H1 (cell line): ENCODE results near the gene FBXL16. TPM values are rescaled to one million over a fixed set of nuclear protein-coding genes. Genes with fewer than 3 reads are reported as not detected.

Experiments used
- CTCF ChIA-PET: fragments of 300-600 bp; sonication (Branson Sonifier 250); formaldehyde crosslinking; loops from one replicate; lab custom pipeline; 2021; ENCODE audit not compliant: partially characterized antibody; lab: Charles Lee
- POLR2A ChIA-PET: fragments of 300-600 bp; sonication (Branson Sonifier 250); formaldehyde crosslinking; loops from one replicate; lab custom pipeline; 2021; ENCODE audit warnings: inconsistent platforms; ENCODE audit not compliant: partially characterized antibody; lab: Charles Lee
- DNase-seq, 2 experiments: peaks; one replicate each; pipeline versions ENCODE4 v3.0.0 to v3.0.0-alpha.2; 2010 to 2022; ENCODE audit warnings: low spot score in 2 of 2, low read depth in 1 of 2, mixed read lengths in 1 of 2
- FAIRE-seq: peaks from 2 replicates; lab custom pipeline; 2011; peaks lifted over from hg19 to GRCh38; lab: Jason Lieb, UNC
- H2AFZ ChIP-seq: 2 replicates; pipeline ENCODE4 v1.8.1; 2012; ENCODE audit warnings: low read length, inconsistent platforms
- H2AK5ac ChIP-seq: 2 replicates; pipeline ENCODE4 v1.6.1; 2013; ENCODE audit warnings: low read depth, low read length
- H2BK120ac ChIP-seq: replicated peaks from 2 replicates; pipeline ENCODE3; 2013; ENCODE audit warnings: low read depth, low read length, inconsistent platforms
- H2BK12ac ChIP-seq: 2 replicates; pipeline ENCODE4 v1.6.1; 2013; ENCODE audit warnings: low read depth, low read length
- H2BK15ac ChIP-seq: 2 replicates; pipeline ENCODE4 v1.6.1; 2013; ENCODE audit warnings: low read length
- H2BK20ac ChIP-seq: 2 replicates; pipeline ENCODE4 v1.6.1; 2013; ENCODE audit warnings: low read length
- H2BK5ac ChIP-seq: 2 replicates; pipeline ENCODE4 v1.6.1; 2013; ENCODE audit warnings: low read depth, low read length
- H3K14ac ChIP-seq: 2 replicates; pipeline ENCODE4 v1.6.1; 2013; ENCODE audit warnings: inconsistent platforms; ENCODE audit not compliant: insufficient read length
- H3K18ac ChIP-seq: 2 replicates; pipeline ENCODE4 v1.6.1; 2013; ENCODE audit warnings: low read length; ENCODE audit errors: extremely low read depth
- H3K23ac ChIP-seq: 2 replicates; pipeline ENCODE4 v1.6.1; 2013; ENCODE audit warnings: inconsistent platforms; ENCODE audit not compliant: insufficient read length
- H3K23me2 ChIP-seq: 2 replicates; pipeline ENCODE4 v1.6.1; 2013; ENCODE audit warnings: low read depth, low read length
- H3K27ac ChIP-seq: 2 replicates; pipeline ENCODE4 v1.6.1; 2011; ENCODE audit warnings: low read depth, low read length, inconsistent platforms
- H3K27me3 ChIP-seq, 4 experiments: replicated peaks in 1 of 4; 1 replicate in 1 of 4; 2 replicates in 3 of 4; pipeline versions ENCODE4 v1.6.1 to v1.8.1; 2011 to 2013; ENCODE audit warnings: low read length in 3 of 4, mild to moderate bottlenecking in 3 of 4, inconsistent platforms in 2 of 4, mixed read lengths in 2 of 4, moderate library complexity in 1 of 4; ENCODE audit not compliant: control insufficient read depth in 3 of 4, insufficient read depth in 3 of 4; ENCODE audit errors: extremely low read depth in 1 of 4
- H3K36me3 ChIP-seq, 4 experiments: 2 replicates each; pipeline versions ENCODE4 v1.6.1 to v1.8.1; 2011 to 2013; ENCODE audit warnings: mild to moderate bottlenecking in 4 of 4, low read length in 3 of 4, moderate library complexity in 2 of 4, control low read depth in 1 of 4, inconsistent platforms in 1 of 4; ENCODE audit not compliant: insufficient read depth in 4 of 4, control insufficient read depth in 2 of 4
- H3K4ac ChIP-seq: replicated peaks from 2 replicates; pipeline ENCODE3; 2013; ENCODE audit warnings: low read length, low read depth, mixed read lengths, inconsistent platforms; ENCODE audit not compliant: insufficient read length
- H3K4me1 ChIP-seq, 4 experiments: replicated peaks in 1 of 4; 1 replicate in 1 of 4; 2 replicates in 3 of 4; pipeline versions ENCODE4 v1.6.1 to v1.8.1; 2011 to 2013; ENCODE audit warnings: low read length in 3 of 4, inconsistent platforms in 2 of 4, mixed read lengths in 1 of 4; ENCODE audit not compliant: insufficient read depth in 4 of 4, control insufficient read depth in 3 of 4
- H3K4me2 ChIP-seq, 2 experiments: 2 replicates each; pipeline versions ENCODE4 v1.6.1 to v1.8.1; 2011 to 2013; ENCODE audit warnings: low read depth in 2 of 2, low read length in 2 of 2, control low read depth in 1 of 2, inconsistent platforms in 1 of 2, mild to moderate bottlenecking in 1 of 2; ENCODE audit not compliant: insufficient read depth in 1 of 2
- H3K4me3 ChIP-seq, 4 experiments: fragments of 200-600, 300-600 bp in 1 of 4; sonication (generic), shearing (Covaris generic), sonication (Bioruptor Twin) in 1 of 4; 2 replicates each; pipeline versions ENCODE4 v1.5.1 to v1.8.1; 2011 to 2016; ENCODE audit warnings: low read length in 4 of 4, low read depth in 3 of 4, control low read depth in 2 of 4, inconsistent platforms in 2 of 4, mild to moderate bottlenecking in 2 of 4, mixed read lengths in 1 of 4, moderate library complexity in 1 of 4; ENCODE audit not compliant: insufficient read depth in 2 of 4; ENCODE audit errors: extremely low read depth in 1 of 4
- H3K56ac ChIP-seq: replicated peaks from 2 replicates; pipeline ENCODE3; 2013; ENCODE audit warnings: low read depth, mild to moderate bottlenecking, mixed read lengths, low read length, inconsistent platforms; ENCODE audit not compliant: insufficient read length
- H3K79me1 ChIP-seq: 2 replicates; pipeline ENCODE4 v1.6.1; 2013; ENCODE audit warnings: low read depth, low read length, control low read depth
- H3K79me2 ChIP-seq, 2 experiments: 2 replicates each; pipeline versions ENCODE4 v1.6.1 to v1.8.1; 2012 to 2013; ENCODE audit warnings: low read length in 2 of 2, mild to moderate bottlenecking in 2 of 2, inconsistent platforms in 1 of 2; ENCODE audit not compliant: insufficient read depth in 2 of 2, control insufficient read depth in 1 of 2
- H3K9ac ChIP-seq, 4 experiments: replicated peaks in 1 of 4; 1 replicate in 1 of 4; 2 replicates in 3 of 4; pipeline versions ENCODE4 v1.6.1 to v1.8.1; 2011 to 2013; ENCODE audit warnings: low read depth in 3 of 4, low read length in 3 of 4, control low read depth in 2 of 4, mild to moderate bottlenecking in 2 of 4, moderate library complexity in 2 of 4, inconsistent platforms in 1 of 4; ENCODE audit errors: extremely low read depth in 1 of 4
- H3K9me3 ChIP-seq, 2 experiments: 2 replicates each; pipeline versions ENCODE4 v1.6.1 to v1.8.1; 2012 to 2013; ENCODE audit warnings: mild to moderate bottlenecking in 2 of 2, moderate library complexity in 2 of 2, control low read depth in 1 of 2, inconsistent platforms in 1 of 2, low read depth in 1 of 2, low read length in 1 of 2, mixed read lengths in 1 of 2; ENCODE audit not compliant: insufficient read depth in 2 of 2
- H4K20me1 ChIP-seq, 2 experiments: replicated peaks in 1 of 2; 2 replicates each; pipeline versions ENCODE3 to v1.8.1; 2011 to 2013; ENCODE audit warnings: inconsistent platforms in 2 of 2, low read length in 2 of 2, mild to moderate bottlenecking in 1 of 2; ENCODE audit not compliant: insufficient read depth in 2 of 2, control insufficient read depth in 1 of 2
- H4K5ac ChIP-seq: 2 replicates; pipeline ENCODE4 v1.6.1; 2013; ENCODE audit warnings: low read length, low read depth, mixed read lengths, inconsistent platforms; ENCODE audit not compliant: insufficient read length
- H4K8ac ChIP-seq: 2 replicates; pipeline ENCODE4 v1.8.0; 2013; ENCODE audit warnings: mild to moderate bottlenecking, moderate library complexity, low read length, inconsistent platforms; ENCODE audit not compliant: insufficient read depth; ENCODE audit errors: extremely low read depth
- H4K91ac ChIP-seq: replicated peaks from 2 replicates; pipeline ENCODE3; 2013; ENCODE audit warnings: low read length, mixed read lengths, inconsistent platforms; ENCODE audit not compliant: insufficient read length
- GABPA ChIP-seq: IDR thresholded peaks from 2 replicates; pipeline ENCODE4 v1.6.1; 2011; ENCODE audit warnings: mild to moderate bottlenecking, low read length, moderate library complexity, borderline replicate concordance; ENCODE audit not compliant: insufficient read depth
- JUN ChIP-seq: IDR thresholded peaks from 2 replicates; pipeline ENCODE4 v1.6.1; 2011; ENCODE audit warnings: low read depth, mild to moderate bottlenecking, improper control_type of control experiment, low read length
- SAP30 ChIP-seq: fragments of 300-600 bp; sonication (generic); IDR thresholded peaks from 2 replicates; pipeline ENCODE4 v1.7.1; 2012; ENCODE audit warnings: low read length, moderate library complexity, mild to moderate bottlenecking, inconsistent platforms; ENCODE audit not compliant: insufficient read depth, insufficient replicate concordance
- TAF7 ChIP-seq: optimal IDR thresholded peaks from 2 replicates; pipeline ENCODE3; 2011; ENCODE audit warnings: low read depth, mild to moderate bottlenecking, inconsistent platforms, low read length, moderate library complexity, borderline replicate concordance
- TCF12 ChIP-seq: IDR thresholded peaks from 2 replicates; pipeline ENCODE4 v1.6.1; 2011; ENCODE audit warnings: low read depth, mild to moderate bottlenecking, low read length
- WGBS, 2 experiments: shearing (Covaris generic) in 1 of 2; methylation state at CpG; one replicate each; pipeline versions ENCODE4 v1.1.6 to v1.1.7; 2013 to 2015; ENCODE audit warnings: low lambda C conversion rate in 2 of 2, mixed read lengths in 2 of 2, inconsistent platforms in 1 of 2, low coverage in 1 of 2, missing lambda C conversion rate in 1 of 2; ENCODE audit not compliant: insufficient replicate concordance in 2 of 2, insufficient coverage in 1 of 2, insufficient read length in 1 of 2; ENCODE audit errors: extremely low coverage in 1 of 2, missing lambda C conversion rate in 1 of 2; 5-methylcytosine and 5-hydroxymethylcytosine counted together
- polyA plus RNA-seq, 7 experiments: library from polyadenylated mRNA; depleted of rRNA in 3 of 7; stranded (reverse) in 5 of 7; unstranded in 2 of 7; fragments of >200 nt in 5 of 7; fragments of 200-250 nt in 2 of 7; gene quantifications; 1 replicate in 5 of 7; 2 replicates in 1 of 7; 4 replicates in 1 of 7; pipeline versions ENCODE4 v1.2.1 to v1.2.3, GENCODE V29; 2011 to 2013; ENCODE audit warnings: missing spikeins in 2 of 7, mixed read lengths in 2 of 7
- total RNA-seq: library from RNA; stranded (reverse); fragmentation: NEBNext Ultra II Directional; extraction: Animal tissue kit (Norgen Biotek cat#: 25700); gene quantifications from 2 replicates; pipeline ENCODE4 v1.2.1, GENCODE V29; 2021
- TF ChIP-seq, protein P1 (sequence below): IDR thresholded peaks from 2 replicates; pipeline ENCODE4 v1.6.1; 2012; ENCODE audit warnings: inconsistent platforms
- TF ChIP-seq, protein P2 (sequence below): IDR thresholded peaks from 2 replicates; pipeline ENCODE4 v1.6.1; 2012; ENCODE audit warnings: low read length, inconsistent platforms

The FBXL16 gene
- total and polyA plus RNA-seq, 2 of the 8 experiments (the other 6 are each of a cell fraction or from before 2014, with no cell fraction given) = 12.5 to 12.8 TPM

DNA sequence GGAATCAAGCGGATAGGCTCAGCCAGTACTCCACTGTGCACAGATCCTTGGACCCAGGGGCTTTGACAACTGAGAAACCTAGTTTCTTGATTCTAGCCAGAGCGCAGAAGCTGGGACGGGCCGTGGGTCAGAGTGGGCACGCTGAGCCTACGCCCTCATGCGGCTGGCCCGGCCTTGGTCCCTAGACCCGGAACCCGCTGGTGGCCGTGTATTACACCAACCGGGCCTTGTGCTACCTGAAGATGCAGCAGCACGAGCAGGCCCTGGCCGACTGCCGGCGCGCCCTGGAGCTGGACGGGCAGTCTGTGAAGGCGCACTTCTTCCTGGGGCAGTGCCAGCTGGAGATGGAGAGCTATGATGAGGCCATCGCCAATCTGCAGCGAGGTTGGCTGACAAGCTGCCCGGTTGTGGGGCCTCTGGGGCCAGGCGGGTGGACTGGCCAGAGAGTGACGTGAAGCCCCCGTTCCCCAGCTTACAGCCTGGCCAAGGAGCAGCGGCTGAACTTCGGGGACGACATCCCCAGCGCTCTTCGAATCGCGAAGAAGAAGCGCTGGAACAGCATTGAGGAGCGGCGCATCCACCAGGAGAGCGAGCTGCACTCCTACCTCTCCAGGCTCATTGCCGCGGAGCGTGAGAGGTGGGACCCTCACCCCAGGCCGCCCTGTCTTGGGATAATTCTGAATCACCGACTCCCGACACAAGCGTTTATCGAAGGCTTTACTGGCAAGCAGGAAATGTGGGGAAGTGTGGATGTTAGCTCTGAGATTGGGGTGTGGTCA is 24.4 kb downstream of the FBXL16 start:
- no peak overlapping the region for H2BK12ac ChIP-seq
- no peak overlapping the region for H3K56ac ChIP-seq
- DNase-seq (peak in 1 of 2 experiments; percentile 64), FAIRE-seq (no peak)
- no peak overlapping the region for H2BK20ac ChIP-seq
- peak overlapping the region; percentile 74 for H3K4me2 ChIP-seq
- no peak overlapping the region for H4K5ac ChIP-seq
- peak overlapping the region; percentile 82 for H4K8ac ChIP-seq
- no peak overlapping the region for H3K14ac ChIP-seq
- H2BK120ac ChIP-seq = no peak overlapping the region
- H3K18ac ChIP-seq = no peak overlapping the region; the same call in 1 of the 2 replicates
- H3K27me3 ChIP-seq = peaks cover 0 to under 1% (median 0%) of the 10 kb centered on the region in 4 experiments; a peak in 2 of 7 replicates
- no peak overlapping the region for H2BK5ac ChIP-seq
- H2BK15ac ChIP-seq = no peak overlapping the region
- ChIA-PET POLR2A (interaction anchor here (0.6 to 13.3 kb wide), 22 partner anchors 9 to 298 kb away, joined by 3 to 214 read pairs (median 4); partner anchors contain the start of genes ANTKMT, CCDC78, GNG13 and HAGHL), CTCF (interaction anchor here (0.7 to 1.9 kb wide), 15 partner anchors 9 to 104 kb away, joined by 3 to 8 read pairs (median 4); partner anchors contain the start of genes MCRIP2 and WDR24)
- no peaks in the 10 kb centered on the region for H3K9me3 ChIP-seq
- peaks cover 4 to 21% (median 13%) of the 10 kb centered on the region in 4 experiments; a peak in 7 of 8 replicates for H3K36me3 ChIP-seq
- H4K91ac ChIP-seq = no peak overlapping the region
- peaks cover 0 to 30% (median 24%) of the 10 kb centered on the region in 4 experiments; a peak in 6 of 7 replicates for H3K4me1 ChIP-seq
- peaks cover 6% of the 10 kb centered on the region; the same call in 1 of the 2 replicates for H3K79me1 ChIP-seq
- H3K79me2 ChIP-seq = peaks cover 0 to 12% of the 10 kb centered on the region in 2 experiments; a peak in 1 of 4 replicates
- no peak overlapping the region for H3K4ac ChIP-seq
- H4K20me1 ChIP-seq = peaks cover 4 to 29% of the 10 kb centered on the region in 2 experiments
- WGBS, 2 experiments = 60% methylated on average over 41 of the region's 44 CpGs; no CpG with 5 or more reads in 1 of the 2 experiments
- peak overlapping the region in 3 of 4 experiments; percentile 13 to 72 (median 62); a peak in 3 of 7 replicates for H3K9ac ChIP-seq
- no peak overlapping the region for H3K23ac ChIP-seq
- TF ChIP-seq, protein P1, sequence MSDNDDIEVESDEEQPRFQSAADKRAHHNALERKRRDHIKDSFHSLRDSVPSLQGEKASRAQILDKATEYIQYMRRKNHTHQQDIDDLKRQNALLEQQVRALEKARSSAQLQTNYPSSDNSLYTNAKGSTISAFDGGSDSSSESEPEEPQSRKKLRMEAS = no peak
- peak; percentile 15 for TF ChIP-seq TAF7
- no peak for TF ChIP-seq JUN
- peak; percentile 31 for TF ChIP-seq SAP30
- TF ChIP-seq, protein P2, sequence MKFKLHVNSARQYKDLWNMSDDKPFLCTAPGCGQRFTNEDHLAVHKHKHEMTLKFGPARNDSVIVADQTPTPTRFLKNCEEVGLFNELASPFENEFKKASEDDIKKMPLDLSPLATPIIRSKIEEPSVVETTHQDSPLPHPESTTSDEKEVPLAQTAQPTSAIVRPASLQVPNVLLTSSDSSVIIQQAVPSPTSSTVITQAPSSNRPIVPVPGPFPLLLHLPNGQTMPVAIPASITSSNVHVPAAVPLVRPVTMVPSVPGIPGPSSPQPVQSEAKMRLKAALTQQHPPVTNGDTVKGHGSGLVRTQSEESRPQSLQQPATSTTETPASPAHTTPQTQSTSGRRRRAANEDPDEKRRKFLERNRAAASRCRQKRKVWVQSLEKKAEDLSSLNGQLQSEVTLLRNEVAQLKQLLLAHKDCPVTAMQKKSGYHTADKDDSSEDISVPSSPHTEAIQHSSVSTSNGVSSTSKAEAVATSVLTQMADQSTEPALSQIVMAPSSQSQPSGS = no peak
- TF ChIP-seq GABPA = peak; percentile 46; the same call in 1 of the 2 replicates
- no peak for TF ChIP-seq TCF12
- no peak overlapping the region for H2AFZ ChIP-seq
- peaks cover 13% of the 10 kb centered on the region; the same call in 1 of the 2 replicates for H3K23me2 ChIP-seq
- H3K27ac ChIP-seq = no peak overlapping the region
- peak overlapping the region; percentile 72 to 89 (median 80) for H3K4me3 ChIP-seq
- no peak overlapping the region for H2AK5ac ChIP-seq
